ENCODE data around the gene KLRF2.

KLRF2 gene

DNA sequence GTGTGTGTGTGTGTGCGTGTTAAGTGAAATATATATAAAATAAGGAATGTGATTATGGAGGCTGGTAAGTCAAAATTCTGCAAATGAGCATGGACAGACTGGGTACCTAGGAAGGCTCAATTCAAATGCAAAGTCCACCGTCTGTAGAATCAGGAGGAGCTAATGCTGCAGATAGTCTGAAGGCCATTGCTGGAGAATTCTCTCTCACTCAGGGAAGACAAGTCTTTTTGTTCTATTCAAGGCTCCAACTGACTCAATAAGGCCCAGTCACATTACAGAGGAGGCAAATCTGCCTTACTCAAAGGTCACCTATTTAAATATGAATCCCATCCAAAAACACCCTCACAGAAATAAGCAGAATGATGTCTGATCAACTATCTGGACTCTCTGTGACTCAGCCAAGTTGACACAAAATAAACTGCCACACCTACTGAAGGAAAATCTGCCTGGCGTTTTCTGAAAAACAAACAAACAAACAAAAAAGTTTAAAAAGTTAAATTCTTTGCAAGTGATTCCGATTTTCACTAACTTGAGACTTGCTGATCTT is 684 bp upstream of the KLRF2 start:
- Histone ChIP-seq H3K36me3 (ENCODE audit: control insufficient read depth in 4 of 4, insufficient read depth in 4 of 4, low read length in 3 of 4) (no peaks in the 10 kb centered on the region), H3K4me1 (ENCODE audit: control extremely low read depth in 1 of 4, control insufficient read depth in 4 of 4, insufficient read depth in 4 of 4, low read length in 3 of 4) (peaks cover 0 to 16% (median 7%) of the 10 kb centered on the region in 4 experiments), H3K27me3 (replicated peaks in 2 of 5; ENCODE audit: control insufficient read depth in 4 of 5, insufficient read depth in 5 of 5, low read length in 4 of 5) (no peaks in the 10 kb centered on the region), H3K4me3 (ENCODE audit: control insufficient read depth in 1 of 7, extremely low read depth in 1 of 7, insufficient read depth in 4 of 7, low read depth in 2 of 7, low read length in 6 of 7) (peak overlapping the region in 1 of 7 experiments; percentile 6), H3K9me3 (ENCODE audit: control extremely low read depth in 1 of 5, control insufficient read depth in 4 of 5, insufficient read depth in 2 of 5, low read depth in 1 of 5, low read length in 4 of 5) (no peaks in the 10 kb centered on the region), H3K27ac (ENCODE audit: insufficient read depth in 1 of 2, low read depth in 1 of 2, low read length in 2 of 2, poor library complexity in 1 of 2, severe bottlenecking in 2 of 2) (no peak overlapping the region)
- no peak for DNase-seq
- ChIA-PET CTCF (interaction anchor here (0.7 to 1.0 kb wide), 2 partner anchors 9 to 260 kb away, joined by 3 read pairs; no protein-coding TSS in a partner anchor), POLR2A (no interaction called here)
- WGBS (ENCODE audit: insufficient coverage) = 93% methylated on average over 4 of the region's 4 CpGs

DNA sequence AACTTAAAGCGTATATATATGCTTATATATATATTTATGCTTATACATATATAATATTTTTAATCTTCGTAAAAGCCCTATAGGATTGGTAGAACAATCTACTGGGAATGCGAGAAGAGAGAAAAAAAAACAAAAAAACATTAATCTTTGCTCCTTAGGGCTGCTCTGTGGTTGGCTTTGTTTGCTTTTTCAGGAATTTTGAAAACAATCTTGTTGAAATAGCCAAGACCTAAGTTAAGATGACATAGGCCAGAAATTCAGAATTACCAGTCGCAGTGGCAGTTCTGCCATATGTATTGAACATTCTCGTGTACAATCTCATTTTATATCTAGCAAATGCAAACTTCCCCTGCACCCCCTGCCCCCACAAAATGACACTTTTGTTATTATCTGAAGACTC is 699 bp downstream of the KLRF2 start:
- WGBS (ENCODE audit: insufficient coverage) = 92% methylated on average over 2 of the region's 5 CpGs
- ChIA-PET CTCF (no interaction called here), POLR2A (no interaction called here)
- no peak for DNase-seq
- no peaks in the 10 kb centered on the region for H3K27me3 ChIP-seq (replicated peaks in 2 of 5; ENCODE audit: control insufficient read depth in 4 of 5, insufficient read depth in 5 of 5, low read length in 4 of 5)
- H3K4me1 ChIP-seq (ENCODE audit: control extremely low read depth in 1 of 4, control insufficient read depth in 4 of 4, insufficient read depth in 4 of 4, low read length in 3 of 4) = peaks cover 0 to 16% (median 7%) of the 10 kb centered on the region in 4 experiments
- no peaks in the 10 kb centered on the region for H3K36me3 ChIP-seq (ENCODE audit: control insufficient read depth in 4 of 4, insufficient read depth in 4 of 4, low read length in 3 of 4)
- no peaks in the 10 kb centered on the region for H3K9me3 ChIP-seq (ENCODE audit: control extremely low read depth in 1 of 5, control insufficient read depth in 4 of 5, insufficient read depth in 2 of 5, low read depth in 1 of 5, low read length in 4 of 5)
- no peak overlapping the region for H3K27ac ChIP-seq (ENCODE audit: insufficient read depth in 1 of 2, low read depth in 1 of 2, low read length in 2 of 2, poor library complexity in 1 of 2, severe bottlenecking in 2 of 2)
- no peak overlapping the region for H3K4me3 ChIP-seq (ENCODE audit: control insufficient read depth in 1 of 7, extremely low read depth in 1 of 7, insufficient read depth in 4 of 7, low read depth in 2 of 7, low read length in 6 of 7)

DNA sequence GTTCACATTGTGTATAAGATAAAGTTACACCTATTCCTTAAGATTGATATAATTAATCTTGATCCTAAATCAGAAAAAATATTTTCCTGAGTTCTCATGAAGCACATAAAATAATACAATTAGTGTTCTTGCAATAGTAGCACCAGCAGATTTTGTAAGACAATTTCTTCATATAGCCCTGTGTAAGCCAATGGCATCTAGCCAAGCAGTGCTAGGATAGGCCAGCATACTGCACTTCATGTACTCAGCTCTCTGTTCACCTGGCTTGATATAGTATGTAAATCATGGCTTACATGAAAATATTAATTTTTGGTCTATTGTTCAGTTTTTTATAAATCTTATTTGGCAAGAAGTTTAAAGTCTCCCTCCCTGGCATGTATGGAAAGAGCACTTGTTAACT is 1.9 kb downstream of the KLRF2 start:
- CTCF ChIA-PET = interaction anchor here (0.6 kb wide), 1 partner anchor 31 kb away, joined by 3 read pairs; no protein-coding TSS in a partner anchor
- no peak overlapping the region for H3K27ac ChIP-seq (ENCODE audit: insufficient read depth in 1 of 2, low read depth in 1 of 2, low read length in 2 of 2, poor library complexity in 1 of 2, severe bottlenecking in 2 of 2)
- no peaks in the 10 kb centered on the region for H3K9me3 ChIP-seq (ENCODE audit: control extremely low read depth in 1 of 5, control insufficient read depth in 4 of 5, insufficient read depth in 2 of 5, low read depth in 1 of 5, low read length in 4 of 5)
- POLR2A ChIA-PET = interaction anchor here (0.9 kb wide), 1 partner anchor 11 kb away, joined by 3 read pairs; no protein-coding TSS in a partner anchor
- H3K4me3 ChIP-seq (ENCODE audit: control insufficient read depth in 1 of 7, extremely low read depth in 1 of 7, insufficient read depth in 4 of 7, low read depth in 2 of 7, low read length in 6 of 7) = no peak overlapping the region
- no peak for DNase-seq
- H3K27me3 ChIP-seq (replicated peaks in 2 of 5; ENCODE audit: control insufficient read depth in 4 of 5, insufficient read depth in 5 of 5, low read length in 4 of 5) = no peaks in the 10 kb centered on the region
- peaks cover 0 to 16% (median 7%) of the 10 kb centered on the region in 4 experiments for H3K4me1 ChIP-seq (ENCODE audit: control extremely low read depth in 1 of 4, control insufficient read depth in 4 of 4, insufficient read depth in 4 of 4, low read length in 3 of 4)
- no peaks in the 10 kb centered on the region for H3K36me3 ChIP-seq (ENCODE audit: control insufficient read depth in 4 of 4, insufficient read depth in 4 of 4, low read length in 3 of 4)

DNA sequence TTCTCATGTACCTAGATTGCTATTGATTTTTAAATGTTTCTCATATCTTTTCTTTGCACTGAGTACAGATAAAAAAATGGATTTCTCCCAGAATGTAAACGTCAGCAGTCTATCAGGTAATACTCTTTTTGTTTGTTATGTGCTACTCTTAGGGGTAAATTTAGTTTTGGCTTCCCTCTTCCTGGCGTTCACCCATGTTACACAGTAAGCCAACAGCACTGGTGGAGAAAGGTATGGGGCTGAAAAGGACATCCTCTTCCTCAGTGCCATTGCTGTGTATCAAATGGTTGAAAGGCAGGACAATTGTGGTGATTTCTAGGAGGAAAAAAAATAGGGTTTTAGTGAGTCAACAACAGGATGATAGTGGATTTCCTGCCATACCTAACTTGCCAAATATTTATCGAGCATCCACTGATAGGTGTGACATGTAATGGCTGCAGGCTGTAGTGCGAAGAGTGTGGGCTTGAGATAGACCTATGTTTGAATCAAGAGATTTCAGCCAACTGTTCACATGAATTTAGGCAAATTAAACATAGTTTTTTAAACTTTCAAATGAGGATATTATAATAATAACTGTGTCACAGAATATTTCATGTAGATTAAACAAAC is 7.5 kb downstream of the KLRF2 start:
- POLR2A ChIA-PET = no interaction called here
- CTCF ChIA-PET = no interaction called here
- DNase-seq = no peak
- Histone ChIP-seq H3K36me3 (ENCODE audit: control insufficient read depth in 4 of 4, insufficient read depth in 4 of 4, low read length in 3 of 4) (no peaks in the 10 kb centered on the region), H3K27ac (ENCODE audit: insufficient read depth in 1 of 2, low read depth in 1 of 2, low read length in 2 of 2, poor library complexity in 1 of 2, severe bottlenecking in 2 of 2) (no peak overlapping the region), H3K4me3 (ENCODE audit: control insufficient read depth in 1 of 7, extremely low read depth in 1 of 7, insufficient read depth in 4 of 7, low read depth in 2 of 7, low read length in 6 of 7) (no peak overlapping the region), H3K4me1 (ENCODE audit: control extremely low read depth in 1 of 4, control insufficient read depth in 4 of 4, insufficient read depth in 4 of 4, low read length in 3 of 4) (peaks cover 0 to 4% (median 0%) of the 10 kb centered on the region in 4 experiments), H3K27me3 (replicated peaks in 2 of 5; ENCODE audit: control insufficient read depth in 4 of 5, insufficient read depth in 5 of 5, low read length in 4 of 5) (no peaks in the 10 kb centered on the region), H3K9me3 (ENCODE audit: control extremely low read depth in 1 of 5, control insufficient read depth in 4 of 5, insufficient read depth in 2 of 5, low read depth in 1 of 5, low read length in 4 of 5) (no peaks in the 10 kb centered on the region)
- 43% methylated on average over 1 of the region's 4 CpGs for WGBS (ENCODE audit: insufficient coverage)

DNA sequence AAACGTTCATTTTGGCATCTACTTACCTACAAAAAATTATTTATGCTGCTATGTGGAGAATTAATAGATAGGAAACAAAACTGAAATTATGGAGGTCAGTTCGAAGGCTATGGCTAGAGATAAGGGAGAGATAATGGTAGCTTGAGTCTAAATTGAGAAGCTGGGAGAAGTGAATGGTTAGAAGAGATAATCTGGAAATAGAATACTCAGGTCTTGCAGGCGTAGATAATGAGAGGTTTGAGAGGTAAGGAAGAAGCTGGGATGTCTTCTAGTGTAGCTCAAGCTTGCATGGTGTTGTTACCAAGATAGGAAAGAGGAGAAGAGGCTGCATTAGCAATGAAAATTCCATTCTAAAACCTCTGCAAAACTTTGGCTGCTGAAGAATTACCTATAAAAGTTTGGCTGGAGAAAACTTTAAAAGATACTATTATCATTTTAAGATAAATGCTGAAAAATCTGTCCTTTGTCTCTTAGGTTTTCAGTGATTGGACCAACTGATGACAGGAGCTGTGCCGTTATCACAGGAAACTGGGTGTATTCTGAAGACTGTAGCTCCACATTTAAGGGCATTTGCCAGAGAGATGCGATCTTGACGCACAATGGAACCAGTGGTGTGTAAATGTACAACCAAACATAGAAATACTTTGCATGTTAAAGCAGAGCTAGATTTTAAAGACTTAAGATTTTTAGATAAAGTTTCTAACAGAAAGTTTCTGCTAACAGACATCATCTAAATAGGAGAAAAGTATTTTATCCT is 14.1 kb downstream of the KLRF2 start:
- WGBS (ENCODE audit: insufficient coverage) = 83% methylated on average over 3 of the region's 6 CpGs
- no peaks in the 10 kb centered on the region for H3K9me3 ChIP-seq (ENCODE audit: control extremely low read depth in 1 of 5, control insufficient read depth in 4 of 5, insufficient read depth in 2 of 5, low read depth in 1 of 5, low read length in 4 of 5)
- no peaks in the 10 kb centered on the region for H3K4me1 ChIP-seq (ENCODE audit: control extremely low read depth in 1 of 4, control insufficient read depth in 4 of 4, insufficient read depth in 4 of 4, low read length in 3 of 4)
- ChIA-PET CTCF (interaction anchor here (0.9 to 1.9 kb wide), 6 partner anchors 8 to 145 kb away, joined by 3 to 6 read pairs (median 3); partner anchors contain the start of gene CLEC2A), POLR2A (interaction anchor here (0.5 kb wide), 1 partner anchor 106 kb away, joined by 3 read pairs; no protein-coding TSS in a partner anchor)
- no peak overlapping the region for H3K4me3 ChIP-seq (ENCODE audit: control insufficient read depth in 1 of 7, extremely low read depth in 1 of 7, insufficient read depth in 4 of 7, low read depth in 2 of 7, low read length in 6 of 7)
- DNase-seq = no peak
- no peaks in the 10 kb centered on the region for H3K36me3 ChIP-seq (ENCODE audit: control insufficient read depth in 4 of 4, insufficient read depth in 4 of 4, low read length in 3 of 4)
- H3K27ac ChIP-seq (ENCODE audit: insufficient read depth in 1 of 2, low read depth in 1 of 2, low read length in 2 of 2, poor library complexity in 1 of 2, severe bottlenecking in 2 of 2) = no peak overlapping the region
- H3K27me3 ChIP-seq (replicated peaks in 2 of 5; ENCODE audit: control insufficient read depth in 4 of 5, insufficient read depth in 5 of 5, low read length in 4 of 5) = no peaks in the 10 kb centered on the region

DNA sequence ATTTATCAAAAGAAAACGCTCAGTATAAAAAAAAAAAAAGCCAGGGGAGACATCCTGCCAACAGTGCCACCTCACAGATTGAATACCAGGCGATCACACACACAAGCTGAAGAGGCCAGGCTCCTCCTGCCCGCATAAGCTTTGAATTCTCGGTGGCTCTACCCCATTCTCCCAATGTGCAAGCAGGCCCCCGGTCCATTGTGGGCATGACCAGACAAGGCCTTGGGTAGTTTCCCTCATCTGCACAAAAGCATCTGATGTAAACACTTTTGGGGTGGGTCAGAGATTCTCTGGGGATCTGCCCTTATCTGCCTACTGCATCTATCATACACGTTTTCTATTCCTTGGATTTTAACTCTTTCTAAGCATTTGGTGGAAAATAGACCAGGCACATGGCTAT is 16.2 kb downstream of the KLRF2 start:
- Histone ChIP-seq H3K36me3 (ENCODE audit: control insufficient read depth in 4 of 4, insufficient read depth in 4 of 4, low read length in 3 of 4) (no peaks in the 10 kb centered on the region), H3K4me3 (ENCODE audit: control insufficient read depth in 1 of 7, extremely low read depth in 1 of 7, insufficient read depth in 4 of 7, low read depth in 2 of 7, low read length in 6 of 7) (no peak overlapping the region), H3K27me3 (replicated peaks in 2 of 5; ENCODE audit: control insufficient read depth in 4 of 5, insufficient read depth in 5 of 5, low read length in 4 of 5) (no peaks in the 10 kb centered on the region), H3K4me1 (ENCODE audit: control extremely low read depth in 1 of 4, control insufficient read depth in 4 of 4, insufficient read depth in 4 of 4, low read length in 3 of 4) (no peaks in the 10 kb centered on the region), H3K9me3 (ENCODE audit: control extremely low read depth in 1 of 5, control insufficient read depth in 4 of 5, insufficient read depth in 2 of 5, low read depth in 1 of 5, low read length in 4 of 5) (peaks cover 0 to 6% (median under 1%) of the 10 kb centered on the region in 5 experiments), H3K27ac (ENCODE audit: insufficient read depth in 1 of 2, low read depth in 1 of 2, low read length in 2 of 2, poor library complexity in 1 of 2, severe bottlenecking in 2 of 2) (no peak overlapping the region)
- CTCF ChIA-PET = no interaction called here
- no peak for DNase-seq
- WGBS (ENCODE audit: insufficient coverage) = 96% methylated on average over 6 of the region's 6 CpGs
- POLR2A ChIA-PET = no interaction called here

DNA sequence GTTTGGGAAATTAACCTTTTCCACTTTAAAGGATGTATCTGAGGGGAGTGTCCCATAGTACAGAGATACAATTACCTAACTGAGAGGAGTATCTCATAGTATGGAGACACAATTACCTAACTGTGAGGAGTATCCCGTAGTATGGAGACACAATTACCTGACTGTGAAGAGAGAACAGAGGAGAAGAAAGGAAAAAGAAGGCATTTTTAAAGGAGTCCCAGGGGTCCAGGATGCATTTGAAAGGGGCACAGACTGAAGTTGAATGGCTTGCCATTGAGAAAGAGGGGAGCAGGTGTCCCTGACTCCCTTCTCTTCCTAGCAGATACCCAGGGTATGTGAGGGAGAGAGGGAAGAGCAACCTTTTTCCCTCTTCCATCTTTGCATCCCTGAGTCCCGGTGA is 17.9 kb downstream of the KLRF2 start:
- WGBS (ENCODE audit: insufficient coverage) = 100% methylated on average over 1 of the region's 2 CpGs
- DNase-seq = no peak
- H3K9me3 ChIP-seq (ENCODE audit: control extremely low read depth in 1 of 5, control insufficient read depth in 4 of 5, insufficient read depth in 2 of 5, low read depth in 1 of 5, low read length in 4 of 5) = peaks cover 0 to 15% (median 8%) of the 10 kb centered on the region in 5 experiments
- no peak overlapping the region for H3K27ac ChIP-seq (ENCODE audit: insufficient read depth in 1 of 2, low read depth in 1 of 2, low read length in 2 of 2, poor library complexity in 1 of 2, severe bottlenecking in 2 of 2)
- POLR2A ChIA-PET = no interaction called here
- H3K4me1 ChIP-seq (ENCODE audit: control extremely low read depth in 1 of 4, control insufficient read depth in 4 of 4, insufficient read depth in 4 of 4, low read length in 3 of 4) = no peaks in the 10 kb centered on the region
- H3K27me3 ChIP-seq (replicated peaks in 2 of 5; ENCODE audit: control insufficient read depth in 4 of 5, insufficient read depth in 5 of 5, low read length in 4 of 5) = no peaks in the 10 kb centered on the region
- H3K36me3 ChIP-seq (ENCODE audit: control insufficient read depth in 4 of 4, insufficient read depth in 4 of 4, low read length in 3 of 4) = no peaks in the 10 kb centered on the region
- CTCF ChIA-PET = no interaction called here
- no peak overlapping the region for H3K4me3 ChIP-seq (ENCODE audit: control insufficient read depth in 1 of 7, extremely low read depth in 1 of 7, insufficient read depth in 4 of 7, low read depth in 2 of 7, low read length in 6 of 7)
